ENCODE measurements around the gene EPAS1.

The EPAS1 gene

DNA sequence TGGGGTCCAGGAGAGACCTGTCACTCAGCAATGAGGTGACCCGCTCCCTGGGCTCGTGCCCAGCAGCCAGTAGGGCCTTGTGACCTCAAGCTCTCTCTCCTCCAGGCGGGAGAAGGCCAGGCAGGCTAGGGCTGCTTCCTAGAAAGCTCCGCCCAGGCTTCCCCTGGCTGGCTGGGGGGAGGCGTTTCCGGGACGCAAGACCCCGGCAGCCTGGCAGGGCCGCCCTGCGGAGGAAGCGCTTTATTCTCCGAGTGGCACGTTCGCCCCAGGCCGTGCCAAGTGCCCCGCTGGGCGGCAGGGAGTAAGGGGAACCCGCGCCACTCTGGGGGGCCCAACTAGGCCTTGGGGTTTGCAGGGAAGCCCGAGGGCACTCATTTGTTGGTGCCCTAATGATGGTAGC, 21.2 kb upstream of the EPAS1 start:
- no peaks in the 10 kb centered on the region for H3K9me3 ChIP-seq (ENCODE audit: control insufficient read depth, low read depth, low read length)
- H3K9ac ChIP-seq (ENCODE audit: low read length), result no peak overlapping the region
- no peak overlapping the region for H3K27ac ChIP-seq (ENCODE audit: low read length)
- H3K4me1 ChIP-seq (ENCODE audit: control insufficient read depth, low read depth, low read length), result peaks cover 5% of the 10 kb centered on the region
- H3K27me3 ChIP-seq (ENCODE audit: control insufficient read depth, insufficient read depth, low read length), result no peaks in the 10 kb centered on the region
- H3K4me3 ChIP-seq (ENCODE audit: low read length), result no peak overlapping the region
- no peaks in the 10 kb centered on the region for H3K36me3 ChIP-seq (ENCODE audit: control insufficient read depth, low read depth, low read length)

DNA sequence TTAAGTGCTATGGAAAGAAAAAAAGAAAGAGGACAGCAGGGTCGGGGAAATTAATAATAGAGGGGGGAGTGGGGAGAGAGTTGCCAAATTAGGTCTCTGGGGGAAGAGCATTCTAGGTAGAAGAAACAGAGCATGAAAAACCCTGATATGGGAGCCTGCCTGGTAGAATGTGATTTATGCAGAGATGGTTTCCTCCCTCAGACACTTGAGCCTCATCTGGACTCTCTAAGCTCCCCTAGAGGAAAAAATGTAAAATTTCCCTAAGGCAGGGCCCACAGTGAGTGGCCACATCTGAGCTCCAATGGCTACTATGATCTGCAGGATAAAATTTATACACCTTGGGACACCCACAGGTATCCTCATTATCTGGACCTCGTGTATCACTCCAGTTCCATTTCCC, 20.6 kb upstream of the EPAS1 start:
- H3K4me1 ChIP-seq (ENCODE audit: control insufficient read depth, low read depth, low read length), result peaks cover 5% of the 10 kb centered on the region
- H3K9ac ChIP-seq (ENCODE audit: low read length), result no peak overlapping the region
- no peak overlapping the region for H3K4me3 ChIP-seq (ENCODE audit: low read length)
- no peaks in the 10 kb centered on the region for H3K27me3 ChIP-seq (ENCODE audit: control insufficient read depth, insufficient read depth, low read length)
- no peaks in the 10 kb centered on the region for H3K9me3 ChIP-seq (ENCODE audit: control insufficient read depth, low read depth, low read length)
- no peaks in the 10 kb centered on the region for H3K36me3 ChIP-seq (ENCODE audit: control insufficient read depth, low read depth, low read length)
- H3K27ac ChIP-seq (ENCODE audit: low read length), result no peak overlapping the region

DNA sequence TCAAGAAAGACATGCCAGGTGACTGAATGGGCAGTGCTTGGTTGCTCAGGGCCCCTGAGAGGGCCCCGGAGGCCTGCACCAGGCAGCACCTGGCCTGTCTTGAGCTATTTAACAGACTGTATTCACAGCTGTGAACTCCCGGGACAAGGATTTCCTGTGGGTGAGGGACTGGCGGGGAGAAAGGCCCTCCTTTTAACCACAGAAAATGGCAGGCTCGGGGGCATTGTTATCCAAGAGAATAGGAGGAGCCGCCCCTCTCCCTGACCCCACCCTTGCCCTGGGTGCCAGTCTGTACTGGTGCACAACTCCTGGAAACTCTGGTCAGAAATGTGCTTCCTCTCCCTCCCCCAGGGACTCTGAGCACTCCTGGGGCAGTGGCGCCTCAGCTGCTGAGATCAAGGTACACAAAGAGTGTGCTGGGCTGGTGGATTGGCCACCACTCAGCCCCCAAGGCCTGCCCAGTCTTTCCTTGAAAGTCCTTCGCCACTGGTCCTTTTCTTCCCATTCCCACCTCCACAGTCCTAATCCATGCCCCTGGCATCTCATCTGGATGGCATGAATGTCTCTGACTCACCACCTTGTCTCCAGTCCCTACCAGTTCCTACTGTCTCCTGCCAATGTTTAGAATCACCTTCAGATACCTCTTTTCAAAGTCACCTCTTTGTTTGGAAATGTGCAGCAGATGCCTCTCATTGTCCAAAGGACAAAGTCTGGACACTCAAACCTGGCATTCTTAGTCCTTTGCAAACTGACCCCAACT, 19.6 kb upstream of the EPAS1 start:
- H3K36me3 ChIP-seq (ENCODE audit: control insufficient read depth, low read depth, low read length), result no peaks in the 10 kb centered on the region
- H3K4me3 ChIP-seq (ENCODE audit: low read length), result no peak overlapping the region
- H3K27me3 ChIP-seq (ENCODE audit: control insufficient read depth, insufficient read depth, low read length), result no peaks in the 10 kb centered on the region
- no peak overlapping the region for H3K9ac ChIP-seq (ENCODE audit: low read length)
- peaks cover 5% of the 10 kb centered on the region for H3K4me1 ChIP-seq (ENCODE audit: control insufficient read depth, low read depth, low read length)
- no peak overlapping the region for H3K27ac ChIP-seq (ENCODE audit: low read length)
- no peaks in the 10 kb centered on the region for H3K9me3 ChIP-seq (ENCODE audit: control insufficient read depth, low read depth, low read length)

DNA sequence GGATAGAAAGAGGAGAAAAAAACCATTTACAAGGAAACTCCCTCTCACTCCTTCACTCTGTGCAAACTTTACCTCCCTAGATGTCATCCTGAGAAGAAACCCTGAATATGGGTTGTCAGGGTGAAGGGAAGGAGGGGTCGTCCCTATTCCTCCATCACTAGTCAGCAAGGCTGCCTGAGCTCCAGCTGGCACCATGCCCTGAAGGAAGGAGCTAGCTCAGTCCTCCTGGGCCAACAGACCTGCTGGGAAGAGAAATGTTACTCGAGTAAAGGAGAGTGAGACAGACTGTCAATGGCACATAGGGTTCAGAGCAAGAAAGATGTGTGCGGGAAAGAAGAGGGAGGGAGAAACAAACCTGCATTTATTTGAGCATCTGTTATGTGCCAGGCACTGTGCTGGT, 18.3 kb upstream of the EPAS1 start:
- Histone ChIP-seq H3K9me3 (ENCODE audit: control insufficient read depth, low read depth, low read length) (no peaks in the 10 kb centered on the region), H3K4me3 (ENCODE audit: low read length) (no peak overlapping the region), H3K27ac (ENCODE audit: low read length) (no peak overlapping the region), H3K4me1 (ENCODE audit: control insufficient read depth, low read depth, low read length) (peaks cover 5% of the 10 kb centered on the region), H3K27me3 (ENCODE audit: control insufficient read depth, insufficient read depth, low read length) (no peaks in the 10 kb centered on the region), H3K9ac (ENCODE audit: low read length) (no peak overlapping the region), H3K36me3 (ENCODE audit: control insufficient read depth, low read depth, low read length) (no peaks in the 10 kb centered on the region)

DNA sequence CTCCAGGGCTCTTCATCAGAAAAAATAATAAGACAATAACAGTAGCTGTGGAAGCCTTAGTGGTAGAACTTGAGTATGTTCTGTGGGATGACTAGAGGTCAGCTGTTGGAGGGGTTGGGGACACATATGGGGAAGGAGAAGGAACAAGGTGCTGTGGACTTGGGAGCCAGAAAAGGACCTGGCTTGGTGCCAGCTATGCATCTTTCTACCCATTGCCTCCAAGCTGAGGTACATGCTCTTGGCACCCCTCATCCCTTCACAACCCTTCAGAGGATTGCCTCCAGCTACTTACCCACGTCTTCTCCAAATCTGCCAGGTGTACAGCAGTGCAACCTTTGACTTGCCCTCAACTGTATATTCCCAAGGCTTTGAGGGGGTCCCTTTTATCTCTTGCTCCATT, 15.3 kb upstream of the EPAS1 start:
- no peaks in the 10 kb centered on the region for H3K27me3 ChIP-seq (ENCODE audit: control insufficient read depth, insufficient read depth, low read length)
- no peaks in the 10 kb centered on the region for H3K36me3 ChIP-seq (ENCODE audit: control insufficient read depth, low read depth, low read length)
- H3K4me1 ChIP-seq (ENCODE audit: control insufficient read depth, low read depth, low read length), result no peaks in the 10 kb centered on the region
- no peak overlapping the region for H3K4me3 ChIP-seq (ENCODE audit: low read length)
- no peak overlapping the region for H3K9ac ChIP-seq (ENCODE audit: low read length)
- H3K27ac ChIP-seq (ENCODE audit: low read length), result no peak overlapping the region
- H3K9me3 ChIP-seq (ENCODE audit: control insufficient read depth, low read depth, low read length), result no peaks in the 10 kb centered on the region

DNA sequence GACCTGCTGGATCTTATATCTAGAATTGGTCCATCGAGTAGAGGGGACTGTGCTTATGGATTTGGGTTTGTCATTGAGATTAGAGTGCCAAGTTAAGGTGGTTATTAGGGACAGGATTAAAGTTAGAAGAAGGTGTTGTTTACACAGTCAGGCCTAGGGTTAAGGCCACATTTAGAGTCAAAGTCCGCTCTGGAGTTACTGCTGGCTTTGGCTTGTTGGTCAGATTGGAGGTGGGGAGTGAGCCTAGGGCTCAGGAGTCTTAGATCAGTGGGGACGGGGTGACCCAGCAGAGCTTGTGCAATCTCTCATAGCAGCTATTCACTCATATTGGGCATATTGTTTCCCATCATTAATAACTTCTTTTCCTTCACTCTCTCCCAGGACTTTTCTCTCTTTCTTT, 13.5 kb upstream of the EPAS1 start:
- Histone ChIP-seq H3K36me3 (ENCODE audit: control insufficient read depth, low read depth, low read length) (no peaks in the 10 kb centered on the region), H3K27ac (ENCODE audit: low read length) (no peak overlapping the region), H3K4me1 (ENCODE audit: control insufficient read depth, low read depth, low read length) (no peaks in the 10 kb centered on the region), H3K27me3 (ENCODE audit: control insufficient read depth, insufficient read depth, low read length) (no peaks in the 10 kb centered on the region), H3K4me3 (ENCODE audit: low read length) (no peak overlapping the region), H3K9ac (ENCODE audit: low read length) (no peak overlapping the region), H3K9me3 (ENCODE audit: control insufficient read depth, low read depth, low read length) (no peaks in the 10 kb centered on the region)

DNA sequence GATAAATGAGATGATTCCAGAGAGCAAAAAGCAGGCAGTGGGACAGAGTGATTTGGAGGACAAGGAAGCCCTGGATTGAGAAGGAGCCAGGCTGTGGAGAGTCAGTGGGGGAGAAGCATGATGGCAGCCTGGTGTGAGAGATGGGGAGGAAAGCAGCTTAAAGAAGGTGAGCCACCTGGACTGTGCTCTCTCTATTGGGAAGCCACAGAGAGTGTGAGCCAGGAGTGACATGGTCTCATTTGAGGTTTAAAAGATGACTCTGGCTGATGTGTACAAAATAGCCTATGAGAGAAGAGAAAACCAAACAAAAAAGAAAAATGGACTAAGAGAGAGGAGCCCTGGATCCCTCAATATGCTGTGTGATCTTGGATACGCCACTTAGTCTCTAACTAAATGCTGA, 12.9 kb upstream of the EPAS1 start:
- H3K4me3 ChIP-seq (ENCODE audit: low read length), result no peak overlapping the region
- H3K36me3 ChIP-seq (ENCODE audit: control insufficient read depth, low read depth, low read length), result no peaks in the 10 kb centered on the region
- H3K9ac ChIP-seq (ENCODE audit: low read length), result no peak overlapping the region
- no peaks in the 10 kb centered on the region for H3K9me3 ChIP-seq (ENCODE audit: control insufficient read depth, low read depth, low read length)
- H3K27me3 ChIP-seq (ENCODE audit: control insufficient read depth, insufficient read depth, low read length), result no peaks in the 10 kb centered on the region
- H3K27ac ChIP-seq (ENCODE audit: low read length), result no peak overlapping the region
- no peaks in the 10 kb centered on the region for H3K4me1 ChIP-seq (ENCODE audit: control insufficient read depth, low read depth, low read length)

DNA sequence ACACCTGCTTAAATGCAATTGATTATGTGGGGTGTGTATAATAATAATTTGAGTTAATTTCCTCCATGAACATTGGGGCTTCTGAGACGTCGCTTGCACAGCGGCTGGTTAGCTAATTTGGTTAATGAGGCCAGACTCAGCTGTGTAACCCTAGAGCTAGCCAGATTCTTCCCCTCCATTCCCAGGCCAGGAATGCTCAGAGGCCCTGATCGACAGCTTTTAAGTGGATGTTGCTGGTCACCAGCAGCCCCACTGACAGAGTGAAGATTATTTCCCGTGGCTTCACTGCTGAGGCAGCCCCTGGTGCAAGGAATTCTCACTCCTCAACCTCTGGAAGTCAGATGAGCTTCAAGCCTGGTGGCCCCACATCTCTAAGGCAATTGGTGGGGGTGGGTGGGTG, 12.4 kb upstream of the EPAS1 start:
- Histone ChIP-seq H3K9ac (ENCODE audit: low read length) (no peak overlapping the region), H3K4me3 (ENCODE audit: low read length) (no peak overlapping the region), H3K36me3 (ENCODE audit: control insufficient read depth, low read depth, low read length) (no peaks in the 10 kb centered on the region), H3K27ac (ENCODE audit: low read length) (no peak overlapping the region), H3K4me1 (ENCODE audit: control insufficient read depth, low read depth, low read length) (no peaks in the 10 kb centered on the region), H3K9me3 (ENCODE audit: control insufficient read depth, low read depth, low read length) (no peaks in the 10 kb centered on the region), H3K27me3 (ENCODE audit: control insufficient read depth, insufficient read depth, low read length) (no peaks in the 10 kb centered on the region)

DNA sequence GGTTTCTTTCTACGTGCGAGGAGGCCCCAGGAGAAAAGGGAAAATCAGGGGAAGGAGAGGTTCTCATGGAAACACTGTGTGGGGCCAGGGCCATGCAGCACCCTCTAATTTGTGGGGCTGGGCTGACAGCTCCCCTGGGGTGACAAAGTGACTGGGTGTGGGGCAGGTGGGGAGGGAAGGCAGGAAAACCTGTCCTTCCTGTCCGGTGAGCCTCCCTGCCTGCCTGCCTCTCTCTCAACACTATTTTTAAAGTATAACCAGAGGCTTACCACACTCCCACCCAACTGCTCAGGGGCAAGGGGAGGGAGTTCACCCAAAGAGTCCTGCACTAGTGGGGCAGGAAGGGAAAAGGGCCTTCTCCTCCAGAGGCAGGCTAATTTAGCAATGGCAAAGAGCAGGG, 10.5 kb upstream of the EPAS1 start:
- H3K36me3 ChIP-seq (ENCODE audit: control insufficient read depth, low read depth, low read length), result no peaks in the 10 kb centered on the region

DNA sequence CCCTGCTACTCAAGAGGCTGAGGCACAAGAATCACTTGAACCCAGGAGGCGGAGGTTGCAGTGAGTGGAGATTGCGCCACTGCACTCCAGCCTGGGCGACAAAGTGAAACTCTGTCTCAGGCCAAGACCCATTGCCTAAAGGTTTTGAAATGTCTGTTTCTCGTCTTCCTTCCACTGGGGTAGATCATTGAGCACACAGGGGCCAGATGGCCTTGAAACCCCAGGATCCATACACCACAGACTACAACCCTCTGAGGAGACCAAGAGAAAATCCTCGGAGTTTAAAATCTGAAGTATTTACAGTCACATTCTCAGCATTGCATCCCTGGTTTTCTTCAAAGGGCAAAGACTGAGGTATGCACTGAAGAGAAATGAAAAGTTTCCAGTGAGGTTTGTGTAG, 7.1 kb upstream of the EPAS1 start:
- no peak overlapping the region for H3K27ac ChIP-seq (ENCODE audit: low read length)
- H3K27me3 ChIP-seq (ENCODE audit: control insufficient read depth, insufficient read depth, low read length), result peaks cover 9% of the 10 kb centered on the region
- no peaks in the 10 kb centered on the region for H3K4me1 ChIP-seq (ENCODE audit: control insufficient read depth, low read depth, low read length)
- no peak overlapping the region for H3K4me3 ChIP-seq (ENCODE audit: low read length)
- H3K36me3 ChIP-seq (ENCODE audit: control insufficient read depth, low read depth, low read length), result no peaks in the 10 kb centered on the region
- H3K9ac ChIP-seq (ENCODE audit: low read length), result no peak overlapping the region
- H3K9me3 ChIP-seq (ENCODE audit: control insufficient read depth, low read depth, low read length), result no peaks in the 10 kb centered on the region

More for the DNA sequence above, 10.5 kb upstream of the EPAS1 start:
- Histone ChIP-seq H3K27ac (ENCODE audit: low read length) (no peak overlapping the region), H3K9ac (ENCODE audit: low read length) (no peak overlapping the region), H3K4me3 (ENCODE audit: low read length) (no peak overlapping the region), H3K4me1 (ENCODE audit: control insufficient read depth, low read depth, low read length) (no peaks in the 10 kb centered on the region), H3K27me3 (ENCODE audit: control insufficient read depth, insufficient read depth, low read length) (no peaks in the 10 kb centered on the region), H3K9me3 (ENCODE audit: control insufficient read depth, low read depth, low read length) (no peaks in the 10 kb centered on the region)

DNA sequence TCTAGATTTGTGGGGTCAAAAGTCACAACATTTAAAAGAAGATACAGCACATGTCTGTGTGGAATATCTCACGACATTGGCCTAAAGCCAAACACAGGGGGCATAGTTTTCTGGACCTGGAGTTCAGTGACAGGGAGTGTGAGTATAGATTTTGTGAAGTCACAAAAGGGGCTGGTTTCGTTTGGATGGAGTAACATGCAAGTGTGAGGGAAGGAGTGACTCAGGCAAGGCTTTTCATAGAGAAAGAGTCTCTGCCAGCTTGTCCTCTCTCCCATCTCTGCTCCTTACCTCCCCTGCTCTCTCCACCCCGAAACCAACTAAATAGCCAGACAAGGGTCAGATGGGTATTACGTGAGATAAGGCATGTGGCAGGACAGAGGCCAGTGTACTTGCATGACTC, 3.7 kb upstream of the EPAS1 start:
- Histone ChIP-seq H3K27ac (ENCODE audit: low read length) (no peak overlapping the region), H3K27me3 (ENCODE audit: control insufficient read depth, insufficient read depth, low read length) (peaks cover 40% of the 10 kb centered on the region), H3K4me1 (ENCODE audit: control insufficient read depth, low read depth, low read length) (peaks cover 11% of the 10 kb centered on the region), H3K9me3 (ENCODE audit: control insufficient read depth, low read depth, low read length) (no peaks in the 10 kb centered on the region), H3K36me3 (ENCODE audit: control insufficient read depth, low read depth, low read length) (no peaks in the 10 kb centered on the region), H3K9ac (ENCODE audit: low read length) (no peak overlapping the region), H3K4me3 (ENCODE audit: low read length) (no peak overlapping the region)

DNA sequence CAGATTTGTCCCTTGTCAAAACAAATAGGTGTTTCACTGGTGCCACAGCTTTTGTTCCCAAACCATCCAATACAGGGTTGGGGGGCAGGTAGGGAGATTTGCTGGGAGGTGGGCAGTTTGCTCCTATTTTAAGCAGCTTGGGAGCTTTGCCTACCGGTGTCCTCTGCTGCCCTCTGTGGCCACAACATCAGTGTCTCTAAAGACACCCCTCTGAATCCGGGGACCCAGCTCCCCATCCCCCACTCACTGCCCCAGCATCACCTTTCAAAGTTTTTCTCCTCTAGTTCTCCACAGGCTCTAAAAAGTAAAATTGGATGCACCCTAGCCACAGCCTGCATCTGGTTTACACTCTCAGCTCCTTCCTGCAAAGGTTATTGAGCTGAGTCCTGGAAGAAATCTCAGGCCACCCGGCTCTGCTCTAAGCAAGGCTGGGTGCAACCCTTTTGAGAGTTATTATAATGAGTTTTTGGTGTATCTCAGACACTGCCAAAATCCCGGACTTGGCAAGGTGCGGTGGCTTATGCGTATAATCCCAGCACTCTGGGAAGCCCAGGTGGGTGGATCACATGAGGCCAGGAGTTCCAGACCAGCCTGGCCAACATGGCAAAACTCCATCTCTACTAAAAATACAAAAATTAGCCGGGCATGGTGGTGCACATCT, 2.9 kb upstream of the EPAS1 start:
- H3K9me3 ChIP-seq (ENCODE audit: control insufficient read depth, low read depth, low read length), result no peaks in the 10 kb centered on the region
- H3K9ac ChIP-seq (ENCODE audit: low read length), result no peak overlapping the region
- no peak overlapping the region for H3K27ac ChIP-seq (ENCODE audit: low read length)
- H3K4me3 ChIP-seq (ENCODE audit: low read length), result no peak overlapping the region
- H3K4me1 ChIP-seq (ENCODE audit: control insufficient read depth, low read depth, low read length), result peaks cover 12% of the 10 kb centered on the region
- H3K27me3 ChIP-seq (ENCODE audit: control insufficient read depth, insufficient read depth, low read length), result peaks cover 48% of the 10 kb centered on the region
- H3K36me3 ChIP-seq (ENCODE audit: control insufficient read depth, low read depth, low read length), result no peaks in the 10 kb centered on the region

Data from iPS-18a (cell line).